Measurements from ENCODE around the gene F2RL1. TPM values are rescaled to one million over a fixed set of nuclear protein-coding genes. Genes with fewer than 3 reads are reported as not detected.

The F2RL1 gene
- polyA plus RNA-seq, 1 donor from 2014 or later, result 0.12 TPM

GRCh38 chr5:76807296-76807695 lies 11.5 kb upstream of the F2RL1 start:
- H3K79me2 ChIP-seq (replicated peaks; ENCODE audit: insufficient read depth, low read length), result no peaks in the 10 kb centered on the region
- H3K36me3 ChIP-seq (ENCODE audit: insufficient read depth, low read length), result no peaks in the 10 kb centered on the region
- H2AFZ ChIP-seq (ENCODE audit: low read depth, low read length), result no peak overlapping the region
- no peak overlapping the region for H3K27ac ChIP-seq (ENCODE audit: low read length)
- H3K9me2 ChIP-seq (ENCODE audit: insufficient read depth, low read length), result no peaks in the 10 kb centered on the region
- no peak overlapping the region for H3K4me2 ChIP-seq (ENCODE audit: low read length)
- H3K9ac ChIP-seq (ENCODE audit: low read length), result no peak overlapping the region
- no peaks in the 10 kb centered on the region for H3K27me3 ChIP-seq (ENCODE audit: insufficient read depth, low read depth, low read length)
- no peaks in the 10 kb centered on the region for H3K9me3 ChIP-seq (ENCODE audit: low read length)
- H3K4me3 ChIP-seq (ENCODE audit: low read length), result no peak overlapping the region
- TF ChIP-seq EP300 (conservative IDR thresholded peaks at IDR 0.05; ENCODE audit: poor library complexity, severe bottlenecking) (no peak), POLR2AphosphoS5 (IDR thresholded peaks at IDR 0.05) (no peak), CTCF (IDR thresholded peaks at IDR 0.05; ENCODE audit: poor library complexity, severe bottlenecking) (no peak), MXI1 (conservative IDR thresholded peaks at IDR 0.05; ENCODE audit: poor library complexity, severe bottlenecking) (no peak), TAF1 (IDR thresholded peaks at IDR 0.05; ENCODE audit: low read depth) (no peak), RAD21 (conservative IDR thresholded peaks at IDR 0.05) (no peak), EZH2 (IDR thresholded peaks at IDR 0.05; ENCODE audit: borderline replicate concordance, insufficient read depth, low read length, poor library complexity, severe bottlenecking) (no peak), SMC3 (conservative IDR thresholded peaks at IDR 0.05; ENCODE audit: poor library complexity) (no peak), REST (IDR thresholded peaks at IDR 0.05; ENCODE audit: borderline replicate concordance) (no peak)
- H3F3A ChIP-seq (ENCODE audit: insufficient read depth, low read length, poor library complexity, severe bottlenecking), result no peaks in the 10 kb centered on the region
- no peaks in the 10 kb centered on the region for H4K20me1 ChIP-seq (ENCODE audit: insufficient read depth)

GRCh38 chr5:76808141-76808691 lies 10.6 kb upstream of the F2RL1 start:
- no peak overlapping the region for H3K27ac ChIP-seq (ENCODE audit: low read length)

More at GRCh38 chr5:76808141-76808691, 10.6 kb upstream of the F2RL1 start:
- Histone ChIP-seq H3F3A (ENCODE audit: insufficient read depth, low read length, poor library complexity, severe bottlenecking) (no peaks in the 10 kb centered on the region), H2AFZ (ENCODE audit: low read depth, low read length) (no peak overlapping the region), H3K36me3 (ENCODE audit: insufficient read depth, low read length) (no peaks in the 10 kb centered on the region), H3K4me3 (ENCODE audit: low read length) (no peak overlapping the region), H3K9me2 (ENCODE audit: insufficient read depth, low read length) (no peaks in the 10 kb centered on the region), H3K79me2 (replicated peaks; ENCODE audit: insufficient read depth, low read length) (no peaks in the 10 kb centered on the region), H3K9me3 (ENCODE audit: low read length) (no peaks in the 10 kb centered on the region), H3K27me3 (ENCODE audit: insufficient read depth, low read depth, low read length) (no peaks in the 10 kb centered on the region), H3K9ac (ENCODE audit: low read length) (no peak overlapping the region), H3K4me2 (ENCODE audit: low read length) (no peak overlapping the region), H4K20me1 (ENCODE audit: insufficient read depth) (no peaks in the 10 kb centered on the region)
- TF ChIP-seq REST (IDR thresholded peaks at IDR 0.05; ENCODE audit: borderline replicate concordance) (no peak), MXI1 (conservative IDR thresholded peaks at IDR 0.05; ENCODE audit: poor library complexity, severe bottlenecking) (no peak), POLR2AphosphoS5 (IDR thresholded peaks at IDR 0.05) (no peak), RAD21 (conservative IDR thresholded peaks at IDR 0.05) (no peak), TAF1 (IDR thresholded peaks at IDR 0.05; ENCODE audit: low read depth) (no peak), EP300 (conservative IDR thresholded peaks at IDR 0.05; ENCODE audit: poor library complexity, severe bottlenecking) (no peak), SMC3 (conservative IDR thresholded peaks at IDR 0.05; ENCODE audit: poor library complexity) (no peak), CTCF (IDR thresholded peaks at IDR 0.05; ENCODE audit: poor library complexity, severe bottlenecking) (no peak), EZH2 (IDR thresholded peaks at IDR 0.05; ENCODE audit: borderline replicate concordance, insufficient read depth, low read length, poor library complexity, severe bottlenecking) (no peak)

Measured in neural cell (in vitro differentiated cells).